Right forelimb (tissue), 1 donor: ENCODE measurements around the gene KLHL29.

ENCODE experiments used
- DNase-seq: peaks from one replicate; pipeline ENCODE4 v3.0.0-alpha.2; 2018

KLHL29 gene

GRCh38 chr2:23399674-23400261, 14.8 kb downstream of the KLHL29 start:
- DNase-seq = no peak

DNA sequence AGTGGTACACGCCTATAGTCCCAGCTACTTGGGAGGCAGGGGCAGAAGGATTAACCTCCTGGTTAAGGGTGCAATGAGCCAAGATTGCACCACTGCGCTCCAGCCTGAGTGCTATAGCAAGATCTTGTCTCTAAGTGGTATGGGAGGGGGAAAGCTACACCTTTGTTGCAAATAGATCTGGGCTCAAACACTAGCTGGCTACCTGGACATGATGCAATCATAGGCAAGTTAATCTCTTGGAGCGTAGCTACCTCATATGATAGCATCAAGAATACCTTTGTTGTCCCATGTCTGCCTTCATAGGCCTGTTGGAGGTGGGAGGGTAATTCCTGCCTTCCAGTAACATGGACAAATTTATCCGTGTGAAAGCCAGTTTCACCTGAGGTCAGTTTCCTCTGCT, 15.7 kb downstream of the KLHL29 start:
- DNase-seq = no peak

GRCh38 chr2:23401427-23402204, 16.6 kb downstream of the KLHL29 start:
- no peak for DNase-seq

DNA sequence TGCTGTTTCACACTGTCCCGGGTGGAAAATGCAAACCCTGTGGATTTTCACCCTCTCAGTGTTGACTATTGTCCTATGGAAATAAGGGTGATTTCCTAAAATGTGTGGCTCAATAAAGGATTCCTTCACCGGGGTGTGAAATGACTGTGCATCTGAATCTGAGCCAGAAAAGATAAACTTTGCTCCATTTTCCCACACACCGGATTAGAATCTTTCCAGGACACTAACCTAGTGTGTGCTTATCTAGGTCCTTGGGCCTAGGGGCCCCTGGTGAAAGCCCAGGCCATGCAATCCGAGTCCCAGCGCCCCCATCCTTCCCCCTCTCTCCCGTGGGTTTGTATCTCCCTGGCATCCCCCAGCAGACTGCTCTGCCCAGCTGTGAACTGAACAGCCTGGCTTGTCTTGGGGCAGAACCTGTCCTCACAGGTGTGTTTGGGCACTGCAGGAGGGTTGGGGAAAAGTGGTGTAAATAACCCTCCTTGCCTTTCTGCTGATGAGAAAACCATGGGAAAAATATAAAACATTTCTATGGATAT, 17.3 kb downstream of the KLHL29 start:
- no peak for DNase-seq

DNA sequence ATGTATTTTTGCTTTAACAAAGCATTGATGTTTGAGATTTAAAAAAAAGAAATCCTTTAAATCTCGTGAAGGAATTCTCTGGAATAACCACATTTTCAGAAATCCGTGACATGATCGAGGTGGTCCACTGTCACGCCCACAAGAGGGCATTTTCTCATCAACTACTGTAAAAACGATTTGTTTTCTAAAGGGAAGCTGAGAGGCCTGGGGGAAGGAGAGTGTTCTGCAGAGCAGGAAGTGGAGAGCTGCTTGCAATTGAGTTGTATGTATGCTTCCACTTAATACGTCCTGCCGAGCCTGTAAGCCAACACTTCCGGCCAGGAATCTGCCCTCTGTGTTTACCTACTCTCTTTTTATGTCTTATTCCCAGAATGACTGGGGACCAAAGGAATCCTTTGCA, 19.4 kb downstream of the KLHL29 start:
- peak; percentile 67 for DNase-seq

DNA sequence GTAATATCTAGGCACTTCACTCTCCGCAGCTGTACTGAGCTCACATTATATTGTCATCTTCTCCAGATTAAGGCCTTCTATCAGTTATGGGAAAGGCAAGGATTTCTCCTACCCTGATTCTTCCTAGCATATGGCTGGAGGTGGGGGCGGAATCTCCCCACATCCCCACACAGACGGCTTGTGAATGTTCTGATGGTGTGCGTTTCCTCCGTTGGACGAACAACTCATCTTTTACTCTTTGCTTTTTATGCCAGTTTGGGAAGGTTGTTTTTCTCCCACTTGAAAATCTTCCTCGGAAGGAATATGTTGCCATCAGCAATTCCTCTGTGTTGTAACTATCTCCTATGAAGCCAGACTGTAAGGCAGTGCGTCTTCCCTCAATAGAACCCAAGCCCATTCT, 24.3 kb downstream of the KLHL29 start:
- DNase-seq = no peak

DNA sequence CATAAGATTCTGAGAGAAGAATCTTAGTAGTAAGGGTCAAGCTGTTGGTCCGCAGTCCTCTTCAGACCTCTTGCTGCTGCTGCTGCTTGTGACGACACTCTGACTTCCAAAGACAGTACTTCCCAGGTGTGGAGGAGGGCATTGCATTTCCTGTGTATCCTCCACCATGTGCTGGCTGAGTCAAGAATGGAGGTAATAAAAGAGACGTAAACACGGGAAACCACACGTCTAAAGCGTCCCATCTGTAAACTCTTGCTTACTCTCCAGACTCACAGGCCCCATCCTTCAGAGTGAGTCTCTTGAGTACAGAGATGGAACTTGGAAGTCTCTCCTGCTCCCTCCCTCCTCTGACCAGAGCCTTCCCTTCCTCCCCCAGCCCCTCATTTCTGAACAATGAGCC, 25.6 kb downstream of the KLHL29 start:
- DNase-seq = no peak

GRCh38 chr2:23411752-23412431, 26.9 kb downstream of the KLHL29 start:
- no peak for DNase-seq

- DNase-seq = no peak
Measured at GRCh38 chr2:23412556-23413155, 27.7 kb downstream of the KLHL29 start.

GRCh38 chr2:23413641-23414040, 28.7 kb downstream of the KLHL29 start:
- DNase-seq = no peak

DNA sequence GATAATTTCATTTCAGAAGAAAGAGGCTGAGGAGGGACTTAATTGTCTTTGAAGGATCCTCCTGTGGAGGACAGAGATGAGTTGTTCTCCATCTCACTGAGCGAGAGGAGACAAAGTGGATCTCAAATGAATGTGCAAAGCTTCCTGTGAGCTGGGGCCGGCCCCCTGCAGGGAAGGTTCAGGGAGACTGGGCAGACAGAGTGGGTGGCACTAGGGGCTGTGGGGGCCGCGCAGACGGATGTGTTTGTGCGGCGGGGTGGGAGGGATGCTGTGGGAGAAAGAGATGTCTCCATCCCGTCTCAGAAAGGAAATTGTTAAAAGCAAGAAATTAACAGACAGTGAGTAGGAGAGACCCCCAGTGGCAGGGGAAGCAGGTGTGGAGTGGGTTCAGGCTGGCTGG, 29.1 kb downstream of the KLHL29 start:
- no peak for DNase-seq

GRCh38 chr2:23414871-23415270, 29.9 kb downstream of the KLHL29 start:
- DNase-seq = no peak

DNA sequence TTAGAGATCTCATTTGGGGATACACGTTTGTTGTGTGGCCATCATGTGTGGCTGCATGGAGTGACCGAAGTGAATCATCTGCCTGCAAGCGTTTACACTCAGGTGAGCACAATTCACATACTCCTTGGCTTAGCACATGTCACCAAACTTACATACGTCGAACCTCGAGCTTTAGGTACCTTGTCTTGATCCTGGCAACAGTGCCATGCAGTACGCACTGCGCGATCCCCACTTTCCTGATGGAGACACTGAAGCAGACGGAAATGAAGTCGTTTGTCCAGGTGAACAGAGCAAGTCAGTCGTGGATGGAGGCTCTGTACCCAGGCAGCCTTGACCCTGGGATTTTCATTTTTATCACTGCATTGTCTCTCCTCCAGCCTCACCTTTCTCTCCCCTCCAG, 32.3 kb downstream of the KLHL29 start:
- no peak for DNase-seq

- no peak for DNase-seq
Measured at GRCh38 chr2:23418056-23418455, 33.1 kb downstream of the KLHL29 start.

DNA sequence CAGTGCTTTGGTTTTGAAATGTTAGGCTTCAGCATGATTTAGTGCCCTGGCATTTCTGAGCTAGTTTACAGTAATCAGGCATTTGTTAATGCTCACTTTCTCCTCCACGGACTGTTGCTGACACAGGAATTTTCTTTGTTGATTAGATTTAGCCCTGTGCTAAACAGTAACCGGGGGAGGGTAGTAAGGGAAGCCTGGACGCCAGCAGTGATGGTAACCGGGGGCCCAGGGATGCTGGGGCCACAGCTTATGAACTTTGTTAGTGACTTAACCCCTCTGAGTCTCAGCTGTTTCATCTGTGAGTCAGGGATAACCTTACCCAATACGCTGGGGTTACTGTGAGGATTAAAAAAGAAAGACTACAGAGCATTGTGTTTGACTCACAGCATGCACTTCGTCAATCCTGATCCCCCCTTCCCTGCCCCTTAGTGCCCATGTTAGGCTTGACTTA, 33.5 kb downstream of the KLHL29 start:
- no peak for DNase-seq

DNA sequence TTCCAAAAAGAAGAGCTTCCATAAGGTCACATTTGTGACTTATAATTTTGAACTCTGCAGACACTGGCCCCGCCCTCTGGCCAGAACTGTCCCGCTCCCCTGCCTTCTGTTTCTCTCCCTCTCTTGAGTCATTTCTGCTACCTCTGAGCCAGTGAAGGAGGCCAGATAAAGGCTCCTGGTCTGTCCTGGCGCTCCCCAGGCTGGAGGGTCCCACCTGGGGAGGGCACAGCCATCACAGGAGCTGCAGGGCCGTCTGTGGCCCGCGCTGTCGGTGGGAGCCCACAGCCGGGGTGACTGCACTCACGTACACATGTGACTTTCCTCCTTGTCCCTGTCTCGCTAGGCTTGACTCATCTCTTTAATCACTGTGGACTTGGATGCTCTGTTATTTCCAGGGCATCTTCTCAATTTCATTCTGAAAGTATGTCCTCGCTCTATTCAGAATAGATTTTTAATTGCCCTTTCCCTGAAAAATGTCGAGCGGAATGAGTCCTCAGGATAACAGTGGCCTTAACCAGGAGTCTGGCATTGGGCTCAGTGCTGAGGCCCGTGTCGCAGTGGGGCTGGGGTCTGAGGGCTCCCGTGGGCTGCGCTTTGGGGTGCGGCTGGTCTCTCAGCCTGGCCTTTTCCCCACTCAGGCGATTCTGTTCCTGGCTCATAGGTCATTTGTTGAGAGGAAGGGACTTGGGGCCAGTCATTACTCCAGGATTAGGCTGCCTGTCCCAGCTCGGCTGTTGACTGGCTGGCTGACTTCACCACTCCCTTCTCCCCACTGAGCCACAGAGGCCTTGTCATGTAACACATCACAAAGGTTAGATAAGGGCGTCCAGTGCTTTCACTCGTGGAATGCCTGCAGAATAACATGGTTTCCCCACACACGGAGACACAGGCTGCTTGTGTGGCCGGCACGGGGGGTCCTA, 34.5 kb downstream of the KLHL29 start:
- DNase-seq = no peak

DNA sequence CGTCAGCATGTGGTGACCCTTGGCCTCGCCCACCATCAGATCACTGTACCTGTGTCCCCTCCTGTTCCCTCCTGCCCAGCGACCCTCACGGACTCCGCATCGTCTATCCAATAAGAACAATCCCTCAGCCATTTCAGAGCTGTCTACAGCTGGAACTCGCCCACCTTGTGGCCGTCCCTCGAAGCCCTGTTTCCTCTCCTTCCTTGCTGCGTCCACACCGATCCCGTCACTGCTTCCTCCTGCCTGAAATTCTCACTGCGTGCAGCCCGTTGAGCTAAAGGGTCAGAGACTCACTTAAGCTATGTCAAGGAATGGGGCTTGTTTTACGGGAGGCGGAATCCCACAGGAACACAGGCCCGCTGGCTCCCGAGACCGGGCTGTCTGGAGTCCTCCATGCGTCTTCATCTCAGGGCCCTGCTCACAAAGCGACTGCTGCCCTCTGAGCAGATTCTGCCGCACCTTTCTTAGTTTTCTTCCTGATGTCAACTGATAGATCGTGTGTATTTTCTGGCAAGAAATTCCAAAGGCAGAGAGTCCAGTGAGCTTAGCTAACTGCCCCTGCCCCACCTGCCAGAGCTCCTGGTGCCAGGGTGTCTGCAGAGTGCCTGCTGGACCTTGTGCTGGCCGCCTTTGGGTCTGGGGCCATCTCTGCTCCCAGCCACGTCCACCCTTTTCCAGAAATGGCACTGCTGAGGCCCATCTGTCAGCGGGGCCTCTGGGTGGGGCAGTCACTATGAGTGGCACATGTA, 35.3 kb downstream of the KLHL29 start:
- no peak for DNase-seq

DNA sequence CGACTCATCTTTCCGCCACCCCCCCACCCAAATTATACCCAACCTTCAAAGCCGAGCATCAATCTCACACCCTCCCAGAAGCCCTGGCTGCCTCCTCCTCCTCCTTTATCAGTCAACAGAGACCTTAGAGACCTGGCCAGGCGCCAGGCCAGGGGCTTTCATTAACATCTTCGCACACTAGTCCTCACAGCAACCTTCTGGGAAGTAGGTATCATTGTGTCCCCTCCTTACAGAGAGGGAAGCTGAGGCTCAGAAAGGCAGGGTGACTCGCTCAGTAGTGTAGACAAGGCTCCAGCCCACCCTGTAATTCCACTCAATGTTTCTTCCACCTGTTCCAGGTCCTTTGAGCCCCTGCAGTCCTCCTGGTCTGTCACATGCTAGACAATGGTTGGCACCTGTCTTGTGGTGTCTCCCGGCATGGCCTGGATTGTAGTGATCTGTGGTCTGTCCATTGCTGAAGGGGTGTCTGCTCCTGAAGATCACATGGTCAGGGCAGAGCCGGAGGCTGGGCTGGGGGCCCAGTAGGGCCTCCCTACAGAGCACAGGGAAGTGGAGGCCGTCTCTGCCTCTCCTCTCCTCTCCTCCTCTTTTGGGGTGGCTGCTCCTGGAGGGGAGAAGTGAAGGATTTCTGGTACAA, 36.0 kb downstream of the KLHL29 start:
- no peak for DNase-seq

GRCh38 chr2:23422089-23423061, 37.4 kb downstream of the KLHL29 start:
- no peak for DNase-seq
